H1 (cell line): Measurements from ENCODE around the gene NFATC1. TPM values are rescaled to one million over a fixed set of nuclear protein-coding genes. Genes with fewer than 3 reads are reported as not detected.

ENCODE experiments used
- CTCF ChIA-PET: fragments of 300-600 bp; sonication (Branson Sonifier 250); formaldehyde crosslinking; loops from one replicate; lab custom pipeline; 2021; ENCODE audit not compliant: partially characterized antibody; lab: Charles Lee
- POLR2A ChIA-PET: fragments of 300-600 bp; sonication (Branson Sonifier 250); formaldehyde crosslinking; loops from one replicate; lab custom pipeline; 2021; ENCODE audit warnings: inconsistent platforms; ENCODE audit not compliant: partially characterized antibody; lab: Charles Lee
- DNase-seq, 2 experiments: peaks; one replicate each; pipeline versions ENCODE4 v3.0.0 to v3.0.0-alpha.2; 2010 to 2022; ENCODE audit warnings: low spot score in 2 of 2, low read depth in 1 of 2, mixed read lengths in 1 of 2
- FAIRE-seq: peaks from 2 replicates; lab custom pipeline; 2011; peaks lifted over from hg19 to GRCh38; lab: Jason Lieb, UNC
- H2AFZ ChIP-seq: 2 replicates; pipeline ENCODE4 v1.8.1; 2012; ENCODE audit warnings: low read length, inconsistent platforms
- H2AK5ac ChIP-seq: 2 replicates; pipeline ENCODE4 v1.6.1; 2013; ENCODE audit warnings: low read depth, low read length
- H2BK120ac ChIP-seq: replicated peaks from 2 replicates; pipeline ENCODE3; 2013; ENCODE audit warnings: low read depth, low read length, inconsistent platforms
- H2BK12ac ChIP-seq: 2 replicates; pipeline ENCODE4 v1.6.1; 2013; ENCODE audit warnings: low read depth, low read length
- H2BK15ac ChIP-seq: 2 replicates; pipeline ENCODE4 v1.6.1; 2013; ENCODE audit warnings: low read length
- H2BK20ac ChIP-seq: 2 replicates; pipeline ENCODE4 v1.6.1; 2013; ENCODE audit warnings: low read length
- H2BK5ac ChIP-seq: 2 replicates; pipeline ENCODE4 v1.6.1; 2013; ENCODE audit warnings: low read depth, low read length
- H3K14ac ChIP-seq: 2 replicates; pipeline ENCODE4 v1.6.1; 2013; ENCODE audit warnings: inconsistent platforms; ENCODE audit not compliant: insufficient read length
- H3K18ac ChIP-seq: 2 replicates; pipeline ENCODE4 v1.6.1; 2013; ENCODE audit warnings: low read length; ENCODE audit errors: extremely low read depth
- H3K23ac ChIP-seq: 2 replicates; pipeline ENCODE4 v1.6.1; 2013; ENCODE audit warnings: inconsistent platforms; ENCODE audit not compliant: insufficient read length
- H3K23me2 ChIP-seq: 2 replicates; pipeline ENCODE4 v1.6.1; 2013; ENCODE audit warnings: low read depth, low read length
- H3K27ac ChIP-seq: 2 replicates; pipeline ENCODE4 v1.6.1; 2011; ENCODE audit warnings: low read depth, low read length, inconsistent platforms
- H3K27me3 ChIP-seq, 4 experiments: replicated peaks in 1 of 4; 1 replicate in 1 of 4; 2 replicates in 3 of 4; pipeline versions ENCODE4 v1.6.1 to v1.8.1; 2011 to 2013; ENCODE audit warnings: low read length in 3 of 4, mild to moderate bottlenecking in 3 of 4, inconsistent platforms in 2 of 4, mixed read lengths in 2 of 4, moderate library complexity in 1 of 4; ENCODE audit not compliant: control insufficient read depth in 3 of 4, insufficient read depth in 3 of 4; ENCODE audit errors: extremely low read depth in 1 of 4
- H3K36me3 ChIP-seq, 4 experiments: 2 replicates each; pipeline versions ENCODE4 v1.6.1 to v1.8.1; 2011 to 2013; ENCODE audit warnings: mild to moderate bottlenecking in 4 of 4, low read length in 3 of 4, moderate library complexity in 2 of 4, control low read depth in 1 of 4, inconsistent platforms in 1 of 4; ENCODE audit not compliant: insufficient read depth in 4 of 4, control insufficient read depth in 2 of 4
- H3K4ac ChIP-seq: replicated peaks from 2 replicates; pipeline ENCODE3; 2013; ENCODE audit warnings: low read length, low read depth, mixed read lengths, inconsistent platforms; ENCODE audit not compliant: insufficient read length
- H3K4me1 ChIP-seq, 4 experiments: replicated peaks in 1 of 4; 1 replicate in 1 of 4; 2 replicates in 3 of 4; pipeline versions ENCODE4 v1.6.1 to v1.8.1; 2011 to 2013; ENCODE audit warnings: low read length in 3 of 4, inconsistent platforms in 2 of 4, mixed read lengths in 1 of 4; ENCODE audit not compliant: insufficient read depth in 4 of 4, control insufficient read depth in 3 of 4
- H3K4me2 ChIP-seq, 2 experiments: 2 replicates each; pipeline versions ENCODE4 v1.6.1 to v1.8.1; 2011 to 2013; ENCODE audit warnings: low read depth in 2 of 2, low read length in 2 of 2, control low read depth in 1 of 2, inconsistent platforms in 1 of 2, mild to moderate bottlenecking in 1 of 2; ENCODE audit not compliant: insufficient read depth in 1 of 2
- H3K4me3 ChIP-seq, 4 experiments: fragments of 200-600, 300-600 bp in 1 of 4; sonication (generic), shearing (Covaris generic), sonication (Bioruptor Twin) in 1 of 4; 2 replicates each; pipeline versions ENCODE4 v1.5.1 to v1.8.1; 2011 to 2016; ENCODE audit warnings: low read length in 4 of 4, low read depth in 3 of 4, control low read depth in 2 of 4, inconsistent platforms in 2 of 4, mild to moderate bottlenecking in 2 of 4, mixed read lengths in 1 of 4, moderate library complexity in 1 of 4; ENCODE audit not compliant: insufficient read depth in 2 of 4; ENCODE audit errors: extremely low read depth in 1 of 4
- H3K56ac ChIP-seq: replicated peaks from 2 replicates; pipeline ENCODE3; 2013; ENCODE audit warnings: low read depth, mild to moderate bottlenecking, mixed read lengths, low read length, inconsistent platforms; ENCODE audit not compliant: insufficient read length
- H3K79me1 ChIP-seq: 2 replicates; pipeline ENCODE4 v1.6.1; 2013; ENCODE audit warnings: low read depth, low read length, control low read depth
- H3K79me2 ChIP-seq, 2 experiments: 2 replicates each; pipeline versions ENCODE4 v1.6.1 to v1.8.1; 2012 to 2013; ENCODE audit warnings: low read length in 2 of 2, mild to moderate bottlenecking in 2 of 2, inconsistent platforms in 1 of 2; ENCODE audit not compliant: insufficient read depth in 2 of 2, control insufficient read depth in 1 of 2
- H3K9ac ChIP-seq, 4 experiments: replicated peaks in 1 of 4; 1 replicate in 1 of 4; 2 replicates in 3 of 4; pipeline versions ENCODE4 v1.6.1 to v1.8.1; 2011 to 2013; ENCODE audit warnings: low read depth in 3 of 4, low read length in 3 of 4, control low read depth in 2 of 4, mild to moderate bottlenecking in 2 of 4, moderate library complexity in 2 of 4, inconsistent platforms in 1 of 4; ENCODE audit errors: extremely low read depth in 1 of 4
- H3K9me3 ChIP-seq, 2 experiments: 2 replicates each; pipeline versions ENCODE4 v1.6.1 to v1.8.1; 2012 to 2013; ENCODE audit warnings: mild to moderate bottlenecking in 2 of 2, moderate library complexity in 2 of 2, control low read depth in 1 of 2, inconsistent platforms in 1 of 2, low read depth in 1 of 2, low read length in 1 of 2, mixed read lengths in 1 of 2; ENCODE audit not compliant: insufficient read depth in 2 of 2
- H4K20me1 ChIP-seq, 2 experiments: replicated peaks in 1 of 2; 2 replicates each; pipeline versions ENCODE3 to v1.8.1; 2011 to 2013; ENCODE audit warnings: inconsistent platforms in 2 of 2, low read length in 2 of 2, mild to moderate bottlenecking in 1 of 2; ENCODE audit not compliant: insufficient read depth in 2 of 2, control insufficient read depth in 1 of 2
- H4K5ac ChIP-seq: 2 replicates; pipeline ENCODE4 v1.6.1; 2013; ENCODE audit warnings: low read length, low read depth, mixed read lengths, inconsistent platforms; ENCODE audit not compliant: insufficient read length
- H4K8ac ChIP-seq: 2 replicates; pipeline ENCODE4 v1.8.0; 2013; ENCODE audit warnings: mild to moderate bottlenecking, moderate library complexity, low read length, inconsistent platforms; ENCODE audit not compliant: insufficient read depth; ENCODE audit errors: extremely low read depth
- H4K91ac ChIP-seq: replicated peaks from 2 replicates; pipeline ENCODE3; 2013; ENCODE audit warnings: low read length, mixed read lengths, inconsistent platforms; ENCODE audit not compliant: insufficient read length
- CBX8 ChIP-seq: fragments of 300-800, 300-1000 bp; sonication (generic); IDR thresholded peaks from 2 replicates; pipeline ENCODE4 v1.7.1; 2016; ENCODE audit warnings: low read depth, low read length, borderline replicate concordance
- MAFK ChIP-seq: IDR thresholded peaks from 2 replicates; pipeline ENCODE4 v1.6.1; 2012; ENCODE audit warnings: low read depth, mild to moderate bottlenecking, improper control_type of control experiment, low read length
- NANOG ChIP-seq: IDR thresholded peaks from 2 replicates; pipeline ENCODE4 v1.6.1; 2011; ENCODE audit warnings: low read length, low read depth, mild to moderate bottlenecking, inconsistent platforms; ENCODE audit not compliant: insufficient read depth, poor library complexity, severe bottlenecking
- POLR2AphosphoS5 ChIP-seq: IDR thresholded peaks from 2 replicates; pipeline ENCODE4 v1.6.1; 2011; ENCODE audit warnings: low read depth, low read length
- RAD21 ChIP-seq, 2 experiments: IDR thresholded peaks in 1 of 2; conservative IDR thresholded peaks in 1 of 2; 2 replicates each; pipeline ENCODE4 v1.6.1; 2011; ENCODE audit warnings: low read depth in 2 of 2, low read length in 2 of 2, improper control_type of control experiment in 1 of 2, inconsistent platforms in 1 of 2, mild to moderate bottlenecking in 1 of 2, moderate library complexity in 1 of 2
- RBBP5 ChIP-seq: IDR thresholded peaks from 2 replicates; pipeline ENCODE4 v1.7.1; 2012; ENCODE audit warnings: low read depth, mild to moderate bottlenecking, inconsistent platforms, low read length, moderate library complexity, borderline replicate concordance
- RNF2 ChIP-seq: fragments of 200-900, 300-1000 bp; sonication (generic); IDR thresholded peaks from 2 replicates; pipeline ENCODE4 v1.7.1; 2016; ENCODE audit warnings: borderline replicate concordance, low read depth, mild to moderate bottlenecking, antibody characterized with exemption, low read length; ENCODE audit not compliant: poor library complexity, severe bottlenecking; ENCODE audit errors: missing control alignments
- SP2 ChIP-seq: IDR thresholded peaks from 2 replicates; pipeline ENCODE4 v1.6.1; 2012; ENCODE audit warnings: mild to moderate bottlenecking, low read length, inconsistent platforms
- TAF7 ChIP-seq: optimal IDR thresholded peaks from 2 replicates; pipeline ENCODE3; 2011; ENCODE audit warnings: low read depth, mild to moderate bottlenecking, inconsistent platforms, low read length, moderate library complexity, borderline replicate concordance
- WGBS, 2 experiments: shearing (Covaris generic) in 1 of 2; methylation state at CpG; one replicate each; pipeline versions ENCODE4 v1.1.6 to v1.1.7; 2013 to 2015; ENCODE audit warnings: low lambda C conversion rate in 2 of 2, mixed read lengths in 2 of 2, inconsistent platforms in 1 of 2, low coverage in 1 of 2, missing lambda C conversion rate in 1 of 2; ENCODE audit not compliant: insufficient replicate concordance in 2 of 2, insufficient coverage in 1 of 2, insufficient read length in 1 of 2; ENCODE audit errors: extremely low coverage in 1 of 2, missing lambda C conversion rate in 1 of 2; 5-methylcytosine and 5-hydroxymethylcytosine counted together
- polyA plus RNA-seq, 7 experiments: library from polyadenylated mRNA; depleted of rRNA in 3 of 7; stranded (reverse) in 5 of 7; unstranded in 2 of 7; fragments of >200 nt in 5 of 7; fragments of 200-250 nt in 2 of 7; gene quantifications; 1 replicate in 5 of 7; 2 replicates in 1 of 7; 4 replicates in 1 of 7; pipeline versions ENCODE4 v1.2.1 to v1.2.3, GENCODE V29; 2011 to 2013; ENCODE audit warnings: missing spikeins in 2 of 7, mixed read lengths in 2 of 7
- total RNA-seq: library from RNA; stranded (reverse); fragmentation: NEBNext Ultra II Directional; extraction: Animal tissue kit (Norgen Biotek cat#: 25700); gene quantifications from 2 replicates; pipeline ENCODE4 v1.2.1, GENCODE V29; 2021
- TF ChIP-seq, protein P1 (sequence below): IDR thresholded peaks from 2 replicates; pipeline ENCODE4 v1.6.1; 2011; ENCODE audit warnings: low read depth, mild to moderate bottlenecking, low read length; ENCODE audit not compliant: insufficient read depth

The NFATC1 gene
- total and polyA plus RNA-seq, 2 of the 8 experiments (the other 6 are each of a cell fraction or from before 2014, with no cell fraction given) = 2.0 to 6.6 TPM

DNA sequence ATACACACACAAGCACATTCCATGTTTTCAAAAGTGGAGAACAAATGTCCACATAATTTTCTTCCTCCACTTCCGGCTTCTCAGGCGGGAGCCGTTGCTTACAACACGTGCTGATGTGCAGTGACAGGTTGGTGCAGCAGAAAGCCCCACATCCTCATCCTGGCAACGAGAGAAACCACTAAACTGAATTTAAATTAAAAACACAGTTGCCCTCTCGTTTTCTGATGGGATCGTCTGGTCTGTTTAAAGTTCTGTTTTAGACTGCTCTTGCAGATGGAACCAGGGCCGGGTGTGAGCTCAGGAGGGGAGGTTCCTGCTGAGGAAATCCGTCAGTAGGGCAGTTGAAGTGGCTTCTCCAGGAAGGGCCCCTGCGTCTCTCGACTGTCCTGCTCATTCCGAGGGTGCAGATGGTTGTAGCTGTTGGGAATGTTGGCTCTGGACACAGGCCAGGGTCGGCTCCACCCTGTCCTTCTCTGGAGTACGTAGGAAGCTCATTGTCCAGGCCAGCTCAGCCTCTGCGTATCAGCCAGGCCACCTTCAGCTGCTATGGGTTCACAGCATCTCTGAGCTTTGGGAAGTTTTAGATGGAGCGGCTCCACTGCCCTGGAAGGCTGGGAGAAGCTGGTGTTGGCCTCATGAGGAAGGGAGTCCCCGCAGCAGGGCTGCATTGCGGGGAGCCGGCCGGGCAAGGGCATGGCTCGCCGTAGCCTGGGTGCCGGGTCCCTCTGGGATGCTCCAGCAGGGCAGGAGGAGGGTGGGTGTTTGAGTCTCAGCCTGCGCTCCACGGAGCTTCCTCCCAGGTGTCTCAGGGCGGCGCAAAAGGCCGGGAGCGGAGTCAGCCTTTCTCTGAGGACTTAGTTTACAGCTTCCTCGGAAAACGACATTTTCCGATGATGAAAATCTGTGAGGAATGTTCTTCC lies 58.3 kb downstream of the NFATC1 start:
- Histone ChIP-seq H2BK5ac (no peak overlapping the region; the same call in 1 of the 2 replicates), H3K36me3 (no peaks in the 10 kb centered on the region), H3K23me2 (no peaks in the 10 kb centered on the region), H2AFZ (no peak overlapping the region), H2AK5ac (no peak overlapping the region), H3K79me2 (no peaks in the 10 kb centered on the region), H3K4me3 (no peak overlapping the region), H3K27me3 (no peaks in the 10 kb centered on the region), H4K8ac (no peak overlapping the region), H2BK20ac (no peak overlapping the region), H3K4ac (no peak overlapping the region), H4K91ac (no peak overlapping the region), H3K9ac (no peak overlapping the region), H2BK120ac (no peak overlapping the region), H4K5ac (no peak overlapping the region), H3K9me3 (no peaks in the 10 kb centered on the region), H3K23ac (no peak overlapping the region), H3K4me2 (no peak overlapping the region), H2BK15ac (no peak overlapping the region), H3K56ac (no peak overlapping the region), H2BK12ac (no peak overlapping the region), H4K20me1 (no peaks in the 10 kb centered on the region), H3K18ac (no peak overlapping the region), H3K4me1 (no peaks in the 10 kb centered on the region), H3K14ac (no peak overlapping the region), H3K79me1 (no peaks in the 10 kb centered on the region), H3K27ac (no peak overlapping the region)
- 91% methylated on average over 25 of the region's 32 CpGs; no CpG with 5 or more reads in 1 of the 2 experiments for WGBS, 2 experiments
- POLR2A ChIA-PET = interaction anchor here (1.1 kb wide), 1 partner anchor 9 kb away, joined by 3 read pairs; no protein-coding TSS in a partner anchor
- FAIRE-seq (no peak), DNase-seq (no peak)
- CTCF ChIA-PET = interaction anchor here (2.3 kb wide), 1 partner anchor 74 kb away, joined by 15 read pairs; no protein-coding TSS in a partner anchor
- TF ChIP-seq TAF7 (no peak), NANOG (no peak), SP2 (no peak), CBX8 (no peak), RNF2 (no peak), POLR2AphosphoS5 (no peak), RBBP5 (no peak), MAFK (no peak), RAD21 (IDR thresholded peaks at IDR 0.05 in 1 of 2, conservative IDR thresholded peaks at IDR 0.05 in 1 of 2; ENCODE audit: low read depth in 2 of 2, low read length in 2 of 2) (no peak)
- TF ChIP-seq, protein P1, sequence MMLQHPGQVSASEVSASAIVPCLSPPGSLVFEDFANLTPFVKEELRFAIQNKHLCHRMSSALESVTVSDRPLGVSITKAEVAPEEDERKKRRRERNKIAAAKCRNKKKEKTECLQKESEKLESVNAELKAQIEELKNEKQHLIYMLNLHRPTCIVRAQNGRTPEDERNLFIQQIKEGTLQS = no peak
